ENCODE measurements around the gene SCN7A. TPM values are rescaled to one million over a fixed set of nuclear protein-coding genes. Genes with fewer than 3 reads are reported as not detected.

Gene SCN7A
- total RNA-seq, 3 donors from 2014 or later, result 1.6 to 76.2 (median 7.5) TPM

DNA sequence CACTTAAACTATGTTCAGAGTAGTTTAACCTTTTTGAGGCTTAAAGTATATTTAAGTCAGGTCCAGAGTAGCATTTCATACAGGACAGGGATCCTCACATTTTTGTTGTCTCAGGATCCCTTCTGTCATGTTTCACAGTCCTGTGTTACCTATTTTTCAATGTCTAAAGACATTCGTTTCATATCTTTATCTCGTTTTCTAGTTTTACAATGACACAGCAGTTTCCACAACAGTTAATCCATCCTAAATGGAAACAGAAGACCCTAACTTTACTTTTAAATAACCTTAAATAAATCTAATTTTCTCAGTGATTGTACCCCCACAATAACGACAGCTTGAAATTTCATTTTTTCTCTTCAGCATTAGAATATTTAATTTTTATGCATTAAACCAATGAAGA, 101.0 kb downstream of the SCN7A start:
- no peak for ATAC-seq
- DNase-seq, result no peak
- TF ChIP-seq, protein P1, sequence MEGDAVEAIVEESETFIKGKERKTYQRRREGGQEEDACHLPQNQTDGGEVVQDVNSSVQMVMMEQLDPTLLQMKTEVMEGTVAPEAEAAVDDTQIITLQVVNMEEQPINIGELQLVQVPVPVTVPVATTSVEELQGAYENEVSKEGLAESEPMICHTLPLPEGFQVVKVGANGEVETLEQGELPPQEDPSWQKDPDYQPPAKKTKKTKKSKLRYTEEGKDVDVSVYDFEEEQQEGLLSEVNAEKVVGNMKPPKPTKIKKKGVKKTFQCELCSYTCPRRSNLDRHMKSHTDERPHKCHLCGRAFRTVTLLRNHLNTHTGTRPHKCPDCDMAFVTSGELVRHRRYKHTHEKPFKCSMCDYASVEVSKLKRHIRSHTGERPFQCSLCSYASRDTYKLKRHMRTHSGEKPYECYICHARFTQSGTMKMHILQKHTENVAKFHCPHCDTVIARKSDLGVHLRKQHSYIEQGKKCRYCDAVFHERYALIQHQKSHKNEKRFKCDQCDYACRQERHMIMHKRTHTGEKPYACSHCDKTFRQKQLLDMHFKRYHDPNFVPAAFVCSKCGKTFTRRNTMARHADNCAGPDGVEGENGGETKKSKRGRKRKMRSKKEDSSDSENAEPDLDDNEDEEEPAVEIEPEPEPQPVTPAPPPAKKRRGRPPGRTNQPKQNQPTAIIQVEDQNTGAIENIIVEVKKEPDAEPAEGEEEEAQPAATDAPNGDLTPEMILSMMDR (IDR thresholded peaks at IDR 0.05), result no peak
- no peaks in the 10 kb centered on the region for H3K9me3 ChIP-seq
- intact Hi-C loops (cut with DNase I, micrococcal nuclease), result no loop called here
- H3K36me3 ChIP-seq (ENCODE audit: low read depth), result peaks cover 3% of the 10 kb centered on the region
- no peaks in the 10 kb centered on the region for H3K4me1 ChIP-seq (ENCODE audit: low read depth)
- H3K4me3 ChIP-seq, result no peak overlapping the region

DNA sequence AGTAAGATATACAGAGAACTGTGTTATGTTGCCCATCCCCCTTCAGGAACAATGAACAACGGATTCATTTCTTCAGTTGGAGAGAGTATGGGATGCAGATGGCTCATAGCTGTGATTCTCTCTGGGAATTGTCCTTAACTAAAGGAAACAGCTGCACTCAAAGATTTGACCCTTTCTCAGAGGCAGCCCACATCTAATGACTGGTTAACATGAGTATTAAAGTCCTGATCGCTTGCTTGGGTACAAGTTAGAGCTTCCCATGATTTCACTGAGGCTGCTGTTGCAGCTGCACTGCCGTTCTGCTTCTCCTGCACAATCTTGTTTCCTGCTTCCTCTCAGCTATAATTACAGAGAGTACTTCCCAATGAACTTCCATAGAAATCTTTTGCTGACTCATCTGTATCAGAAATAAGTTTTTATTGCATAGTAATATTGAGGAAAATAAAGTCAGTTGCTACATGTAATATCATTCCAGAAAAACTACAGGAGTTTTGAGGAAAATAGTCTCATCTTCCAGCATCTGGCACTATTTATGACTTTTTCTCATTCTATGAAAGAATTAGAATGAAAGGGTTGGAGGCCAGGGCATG, 105.5 kb downstream of the SCN7A start:
- no peak for DNase-seq

DNA sequence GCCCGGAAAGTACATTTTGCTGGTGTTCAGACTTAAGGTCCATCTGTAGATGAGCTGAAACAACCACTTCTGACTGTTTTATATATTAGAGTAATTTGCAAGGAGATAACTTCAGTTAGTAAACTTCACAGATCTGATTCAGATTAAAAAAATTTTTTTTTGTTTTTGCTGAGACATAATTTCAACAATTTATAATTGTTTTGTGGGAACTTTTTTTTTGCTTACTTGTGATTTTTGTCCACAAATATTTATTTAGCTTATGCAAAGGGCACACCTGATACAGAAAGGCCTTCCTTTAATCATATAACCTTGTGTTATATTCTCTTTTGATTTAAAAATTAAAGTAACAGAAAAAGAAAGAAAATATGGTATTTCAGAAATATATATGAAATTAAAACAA, 108.7 kb downstream of the SCN7A start:
- ATAC-seq (no peak), DNase-seq (no peak)
- TF ChIP-seq, protein P1 (IDR thresholded peaks at IDR 0.05), result no peak
- Histone ChIP-seq H3K9me3 (no peaks in the 10 kb centered on the region), H3K4me3 (no peak overlapping the region), H3K36me3 (ENCODE audit: low read depth) (no peaks in the 10 kb centered on the region), H3K4me1 (ENCODE audit: low read depth) (no peaks in the 10 kb centered on the region)
- intact Hi-C loops (cut with DNase I, micrococcal nuclease), result no loop called here

More for the DNA sequence above, 105.5 kb downstream of the SCN7A start:
- H3K4me3 ChIP-seq, result no peak overlapping the region
- TF ChIP-seq, protein P1 (IDR thresholded peaks at IDR 0.05), result no peak
- no peak for ATAC-seq
- no peaks in the 10 kb centered on the region for H3K4me1 ChIP-seq (ENCODE audit: low read depth)
- no peaks in the 10 kb centered on the region for H3K9me3 ChIP-seq
- peaks cover 3% of the 10 kb centered on the region for H3K36me3 ChIP-seq (ENCODE audit: low read depth)
- intact Hi-C loops (cut with DNase I, micrococcal nuclease), result no loop called here

DNA sequence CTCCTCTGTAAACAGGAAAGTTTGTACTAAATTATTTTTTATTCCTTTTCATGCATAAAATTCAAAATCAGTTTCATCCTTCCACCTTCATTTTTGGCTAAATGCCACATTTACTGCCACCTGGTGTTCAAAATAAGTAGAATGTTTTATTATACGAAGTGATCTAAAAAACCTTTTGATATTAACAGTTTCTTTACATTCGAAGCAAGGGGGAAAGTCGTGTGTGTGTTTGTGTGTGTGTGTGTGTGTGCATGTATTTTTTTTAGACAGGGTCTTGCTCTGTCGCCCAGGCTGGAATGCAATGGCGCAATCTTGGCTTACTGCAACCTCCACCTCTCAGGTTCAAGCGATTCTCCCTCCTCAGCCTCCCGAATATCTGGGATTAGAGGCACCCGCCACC, 109.3 kb downstream of the SCN7A start:
- no peaks in the 10 kb centered on the region for H3K36me3 ChIP-seq (ENCODE audit: low read depth)
- no peak overlapping the region for H3K4me3 ChIP-seq
- DNase-seq, result peak in 1 of 3 donors; percentile 25
- intact Hi-C loops (cut with DNase I, micrococcal nuclease), result no loop called here
- no peaks in the 10 kb centered on the region for H3K9me3 ChIP-seq
- ATAC-seq, result no peak
- no peaks in the 10 kb centered on the region for H3K4me1 ChIP-seq (ENCODE audit: low read depth)
- TF ChIP-seq, protein P1 (IDR thresholded peaks at IDR 0.05), result no peak

DNA sequence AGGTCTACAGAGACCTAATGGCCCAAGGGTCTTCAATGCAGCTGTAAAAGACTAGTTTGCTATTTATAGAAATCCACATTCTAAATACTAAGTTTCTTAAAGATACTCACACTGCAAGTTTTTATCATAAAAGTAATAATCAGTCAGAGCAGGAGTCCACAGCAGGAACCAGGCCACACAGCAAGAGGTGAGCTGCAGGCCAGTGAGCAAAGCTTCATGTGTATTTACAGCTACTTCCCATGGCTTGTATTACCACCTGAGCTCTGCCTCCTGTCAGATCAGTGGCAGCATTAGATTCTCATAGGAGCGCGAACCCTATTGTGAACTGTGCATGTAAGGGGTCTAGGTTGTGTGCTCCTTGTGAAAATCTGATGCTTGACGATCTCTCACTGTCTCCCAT, 111.6 kb downstream of the SCN7A start:
- H3K9me3 ChIP-seq, result no peaks in the 10 kb centered on the region
- no peak for DNase-seq
- intact Hi-C loops (cut with DNase I, micrococcal nuclease), result no loop called here
- no peak overlapping the region for H3K4me3 ChIP-seq
- TF ChIP-seq, protein P1 (IDR thresholded peaks at IDR 0.05), result no peak
- no peaks in the 10 kb centered on the region for H3K4me1 ChIP-seq (ENCODE audit: low read depth)
- no peaks in the 10 kb centered on the region for H3K36me3 ChIP-seq (ENCODE audit: low read depth)
- ATAC-seq, result no peak

DNA sequence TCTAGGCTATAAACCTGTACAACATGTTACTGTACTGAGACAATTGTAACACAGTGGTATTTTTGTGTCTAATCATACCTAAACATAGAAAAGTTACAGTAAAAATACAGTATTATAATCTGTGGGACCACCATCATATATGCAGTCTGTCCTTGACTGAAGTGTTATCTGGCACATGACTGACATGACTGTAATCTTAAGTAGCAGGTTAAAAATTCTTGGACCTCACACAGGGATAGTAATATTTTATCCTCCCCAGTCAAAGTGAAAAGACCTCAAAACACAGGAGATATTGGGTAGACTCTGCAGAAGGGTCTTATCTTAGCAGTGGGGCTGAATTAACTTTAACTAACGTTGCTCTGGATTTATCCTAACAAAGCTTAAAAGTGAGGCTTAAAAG, 113.4 kb downstream of the SCN7A start:
- no peak for ATAC-seq
- TF ChIP-seq, protein P1 (IDR thresholded peaks at IDR 0.05), result no peak
- intact Hi-C loops (cut with DNase I, micrococcal nuclease), result no loop called here
- Histone ChIP-seq H3K36me3 (ENCODE audit: low read depth) (no peaks in the 10 kb centered on the region), H3K4me3 (no peak overlapping the region), H3K4me1 (ENCODE audit: low read depth) (no peaks in the 10 kb centered on the region), H3K9me3 (no peaks in the 10 kb centered on the region)
- DNase-seq, result no peak

Measured in mucosa of descending colon (tissue), 3 donors.